ENCODE data around the gene TFDP1. TPM values are rescaled to one million over a fixed set of nuclear protein-coding genes. Genes with fewer than 3 reads are reported as not detected.

The TFDP1 gene
- total and polyA plus RNA-seq, 2 of the 4 experiments (the other 2 are of a cell fraction) = 59.3 to 97.0 TPM

DNA sequence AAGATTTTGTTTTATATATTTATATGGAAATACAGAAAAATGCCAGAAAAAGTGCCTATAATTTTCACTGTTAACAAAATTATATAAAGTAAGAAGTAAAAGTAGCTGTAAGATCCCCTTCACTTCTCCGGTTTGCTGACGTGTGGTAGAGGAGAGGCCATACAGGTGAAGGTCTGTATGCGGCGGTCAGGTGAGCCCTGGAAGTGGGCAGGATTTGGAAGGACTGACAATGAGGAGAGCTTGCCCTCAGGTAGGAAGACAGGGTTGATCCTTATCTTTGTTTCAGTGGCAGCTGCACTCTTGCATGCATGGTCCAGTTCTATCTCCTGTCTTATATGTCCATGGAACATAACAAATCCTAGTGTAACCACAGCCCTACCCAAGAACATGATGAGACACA is 16.9 kb upstream of the TFDP1 start:
- Histone ChIP-seq H2AFZ (replicated peaks; ENCODE audit: low read length, poor library complexity) (no peak overlapping the region), H3K14ac (replicated peaks; ENCODE audit: low read depth, low read length) (no peak overlapping the region), H3K4ac (ENCODE audit: low read depth, low read length) (no peak overlapping the region), H3K79me1 (ENCODE audit: low read depth in 1 of 2, low read length in 2 of 2) (no peaks in the 10 kb centered on the region), H3K4me1 (ENCODE audit: control insufficient read depth, insufficient read depth, low read length) (no peaks in the 10 kb centered on the region), H3K4me2 (ENCODE audit: low read depth, low read length) (no peak overlapping the region), H4K8ac (ENCODE audit: low read depth in 2 of 2, low read length in 2 of 2) (no peak overlapping the region), H3K23ac (ENCODE audit: low read depth, low read length) (no peak overlapping the region), H3K18ac (ENCODE audit: low read depth, low read length) (no peak overlapping the region), H2BK15ac (ENCODE audit: low read depth, low read length) (no peak overlapping the region), H2BK20ac (ENCODE audit: low read depth, low read length) (no peak overlapping the region), H4K5ac (ENCODE audit: low read depth, low read length) (no peak overlapping the region), H3K4me3 (ENCODE audit: insufficient read depth, low read depth, low read length) (no peak overlapping the region), H2BK5ac (ENCODE audit: low read depth, low read length, poor library complexity, severe bottlenecking) (no peak overlapping the region), H3K9me3 (ENCODE audit: control insufficient read depth, insufficient read depth, low read length) (no peaks in the 10 kb centered on the region), H3K9me1 (ENCODE audit: insufficient read depth, low read length) (no peaks in the 10 kb centered on the region), H3K27me3 (ENCODE audit: control insufficient read depth, insufficient read depth, low read length) (peaks cover 24% of the 10 kb centered on the region), H3K36me3 (ENCODE audit: control insufficient read depth, insufficient read depth, low read length) (no peaks in the 10 kb centered on the region), H3K9ac (ENCODE audit: low read depth, low read length) (no peak overlapping the region), H3K27ac (ENCODE audit: insufficient read depth, low read length) (no peak overlapping the region), H2AK9ac (replicated peaks; ENCODE audit: low read depth, low read length, poor library complexity) (no peak overlapping the region), H2BK120ac (ENCODE audit: low read depth, low read length) (no peak overlapping the region), H2AK5ac (ENCODE audit: low read depth, low read length) (no peak overlapping the region), H4K91ac (ENCODE audit: insufficient read depth, low read depth, low read length) (no peak overlapping the region), H3K56ac (ENCODE audit: extremely low read depth, insufficient read depth, low read length) (no peak overlapping the region), H4K20me1 (ENCODE audit: insufficient read depth, low read length) (no peaks in the 10 kb centered on the region)
- dilution Hi-C loops (cut with HindIII; ENCODE audit: low sequenced_read_pairs, unreplicated experiment) (no loop called here), intact Hi-C loops (cut with micrococcal nuclease) (no loop called here), in situ Hi-C loops (cut with MboI; ENCODE audit: low sequenced_read_pairs) (no loop called here)
- TF ChIP-seq MAFK (IDR thresholded peaks at IDR 0.05; ENCODE audit: low read depth, low read length) (no peak), NFE2L2 (IDR thresholded peaks at IDR 0.05; ENCODE audit: low read depth, low read length) (no peak), CEBPB (IDR thresholded peaks at IDR 0.05; ENCODE audit: low read depth, low read length) (no peak), MXI1 (IDR thresholded peaks at IDR 0.05; ENCODE audit: borderline replicate concordance, low read depth, low read length) (no peak), CHD1 (IDR thresholded peaks at IDR 0.05; ENCODE audit: low read depth, low read length) (no peak), BHLHE40 (IDR thresholded peaks at IDR 0.05; ENCODE audit: low read depth, low read length) (no peak), FOS (IDR thresholded peaks at IDR 0.05; ENCODE audit: low read depth, low read length) (no peak), MAZ (IDR thresholded peaks at IDR 0.05; ENCODE audit: borderline replicate concordance, low read depth, low read length) (no peak), RFX5 (IDR thresholded peaks at IDR 0.05; ENCODE audit: low read depth, low read length) (no peak), RAD21 (IDR thresholded peaks at IDR 0.05; ENCODE audit: low read length) (no peak)
- TF ChIP-seq, protein P1, sequence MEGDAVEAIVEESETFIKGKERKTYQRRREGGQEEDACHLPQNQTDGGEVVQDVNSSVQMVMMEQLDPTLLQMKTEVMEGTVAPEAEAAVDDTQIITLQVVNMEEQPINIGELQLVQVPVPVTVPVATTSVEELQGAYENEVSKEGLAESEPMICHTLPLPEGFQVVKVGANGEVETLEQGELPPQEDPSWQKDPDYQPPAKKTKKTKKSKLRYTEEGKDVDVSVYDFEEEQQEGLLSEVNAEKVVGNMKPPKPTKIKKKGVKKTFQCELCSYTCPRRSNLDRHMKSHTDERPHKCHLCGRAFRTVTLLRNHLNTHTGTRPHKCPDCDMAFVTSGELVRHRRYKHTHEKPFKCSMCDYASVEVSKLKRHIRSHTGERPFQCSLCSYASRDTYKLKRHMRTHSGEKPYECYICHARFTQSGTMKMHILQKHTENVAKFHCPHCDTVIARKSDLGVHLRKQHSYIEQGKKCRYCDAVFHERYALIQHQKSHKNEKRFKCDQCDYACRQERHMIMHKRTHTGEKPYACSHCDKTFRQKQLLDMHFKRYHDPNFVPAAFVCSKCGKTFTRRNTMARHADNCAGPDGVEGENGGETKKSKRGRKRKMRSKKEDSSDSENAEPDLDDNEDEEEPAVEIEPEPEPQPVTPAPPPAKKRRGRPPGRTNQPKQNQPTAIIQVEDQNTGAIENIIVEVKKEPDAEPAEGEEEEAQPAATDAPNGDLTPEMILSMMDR (conservative IDR thresholded peaks at IDR 0.05; ENCODE audit: low read depth, low read length) = no peak
- CTCF ChIA-PET = no interaction called here
- POLR2A ChIA-PET (ENCODE audit: unreplicated experiment) = no interaction called here
- no TSS peak for BruUV-seq (replicated peaks)
- WGBS, 2 experiments (ENCODE audit: extremely low coverage in 2 of 2, insufficient read length in 1 of 2) = no CpG with 5 or more reads among the region's 4 CpGs
- DNase-seq (no peak), ATAC-seq (ENCODE audit: low read depth) (no peak)
